IgD-negative memory B cell (primary cell): ENCODE results near the gene CHAC1. TPM values are rescaled to one million over a fixed set of nuclear protein-coding genes. Genes with fewer than 3 reads are reported as not detected.
A peak's percentile ranks its signal among the peaks of the same experiment; 100 is the strongest.

ENCODE experiments used
- H3K27ac Mint-ChIP-seq, 3 donors: one replicate each; pipeline ENCODE4 v1.8.0; 2020 to 2022; ENCODE audit warnings: mild to moderate bottlenecking in 3 of 3, mixed read lengths in 3 of 3, moderate library complexity in 1 of 3
- H3K27me3 Mint-ChIP-seq: one replicate; pipeline ENCODE4 v1.8.0; 2021; ENCODE audit warnings: mixed read lengths
- H3K36me3 Mint-ChIP-seq: one replicate; pipeline ENCODE4 v1.8.0; 2020; ENCODE audit warnings: mild to moderate bottlenecking, mixed read lengths
- H3K4me1 Mint-ChIP-seq, 3 donors: one replicate each; pipeline ENCODE4 v1.8.0; 2020 to 2022; ENCODE audit warnings: mixed read lengths in 3 of 3, mild to moderate bottlenecking in 1 of 3
- H3K4me3 Mint-ChIP-seq, 4 donors: one replicate each; pipeline ENCODE4 v1.8.0; 2020 to 2022; ENCODE audit warnings: mild to moderate bottlenecking in 4 of 4, mixed read lengths in 4 of 4, moderate library complexity in 3 of 4
- H3K9me3 Mint-ChIP-seq, 3 donors: one replicate each; pipeline ENCODE4 v1.8.0; 2020 to 2021; ENCODE audit warnings: mixed read lengths in 3 of 3, mild to moderate bottlenecking in 1 of 3
- polyA plus RNA-seq: library from polyadenylated mRNA; unstranded; fragments of 300-500 nt; fragmentation: Illumina TruSeq; gene quantifications from one replicate; pipeline ENCODE4 v1.2.3, GENCODE V29; 2021

Gene CHAC1
- polyA plus RNA-seq, 1 donor from 2014 or later = 0.84 TPM

DNA sequence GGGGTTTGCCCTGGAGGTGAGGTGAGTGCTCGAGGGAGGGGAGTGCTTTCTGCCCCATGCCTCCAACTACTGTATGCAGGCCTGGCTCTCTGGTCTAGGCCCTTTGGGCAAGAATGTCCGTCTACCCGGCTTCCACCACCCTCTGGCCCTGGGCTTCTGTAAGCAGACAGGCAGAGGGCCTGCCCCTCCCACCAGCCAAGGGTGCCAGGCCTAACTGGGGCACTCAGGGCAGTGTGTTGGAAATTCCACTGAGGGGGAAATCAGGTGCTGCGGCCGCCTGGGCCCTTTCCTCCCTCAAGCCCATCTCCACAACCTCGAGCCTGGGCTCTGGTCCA lies 14.8 kb upstream of the CHAC1 start:
- no peak overlapping the region for H3K4me3 Mint-ChIP-seq
- H3K9me3 Mint-ChIP-seq = no peaks in the 10 kb centered on the region
- H3K36me3 Mint-ChIP-seq = peaks cover under 1% of the 10 kb centered on the region
- H3K27ac Mint-ChIP-seq = no peak overlapping the region
- H3K27me3 Mint-ChIP-seq = peaks cover 3% of the 10 kb centered on the region
- peaks cover 4 to 24% (median 7%) of the 10 kb centered on the region in 3 donors for H3K4me1 Mint-ChIP-seq

DNA sequence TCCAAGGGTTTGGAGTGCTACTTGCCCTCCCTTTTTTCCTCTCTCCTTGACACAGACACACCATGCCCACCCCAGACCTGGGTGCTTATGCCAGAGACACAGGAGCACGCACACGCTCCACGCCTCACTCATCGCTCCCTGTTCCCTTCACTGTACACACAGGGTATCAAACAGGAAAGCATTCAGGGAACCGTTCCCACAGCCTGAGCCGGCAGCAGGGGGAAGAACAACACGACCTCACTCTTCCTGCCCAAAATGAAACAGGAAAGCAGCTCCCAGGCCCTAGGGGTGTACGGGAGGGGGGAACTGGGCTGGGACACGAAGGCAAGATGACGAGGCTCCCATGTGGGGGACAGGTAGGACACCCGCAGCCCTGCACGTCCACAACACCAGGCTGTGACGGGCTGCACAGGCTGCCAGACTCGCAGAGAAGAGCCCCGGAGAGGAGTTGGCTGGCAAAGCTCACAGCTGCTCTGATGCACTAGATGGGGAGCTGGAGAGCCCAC lies 12.9 kb upstream of the CHAC1 start:
- Mint-ChIP-seq H3K4me1 (peaks cover 4 to 24% (median 7%) of the 10 kb centered on the region in 3 donors), H3K4me3 (peak overlapping the region; percentile 44 to 74 (median 62)), H3K36me3 (no peaks in the 10 kb centered on the region), H3K27ac (peak overlapping the region; percentile 44 to 49 (median 46)), H3K9me3 (no peaks in the 10 kb centered on the region), H3K27me3 (peaks cover 3% of the 10 kb centered on the region)

DNA sequence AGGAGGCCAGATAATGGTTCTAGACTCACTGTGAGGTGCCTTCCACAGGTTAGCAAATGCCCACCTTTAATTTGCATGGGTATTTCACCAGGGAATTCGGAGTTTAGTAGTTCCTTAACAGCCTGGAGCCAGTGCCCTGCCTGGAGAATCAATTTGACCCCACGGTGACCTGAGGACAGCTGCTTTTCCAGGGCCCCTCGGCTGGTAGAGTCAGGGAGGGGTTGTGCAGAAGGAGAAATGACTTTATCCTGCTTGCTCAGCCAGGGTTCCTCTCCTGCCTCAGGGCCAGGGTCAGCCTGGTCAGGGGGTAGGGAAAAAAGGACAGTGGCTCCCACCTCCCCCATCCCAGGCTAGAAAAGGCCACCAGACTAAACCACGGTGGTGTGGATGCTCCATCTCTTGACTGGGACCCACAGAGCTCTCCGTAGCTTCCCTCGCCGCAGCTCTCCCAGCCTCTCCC lies 12.2 kb upstream of the CHAC1 start:
- Mint-ChIP-seq H3K4me1 (peaks cover 7 to 27% (median 8%) of the 10 kb centered on the region in 3 donors), H3K36me3 (no peaks in the 10 kb centered on the region), H3K27me3 (peaks cover 5% of the 10 kb centered on the region), H3K4me3 (peak overlapping the region; percentile 70 to 89 (median 74)), H3K27ac (peak overlapping the region in 2 of 3 donors; percentile 49 to 67), H3K9me3 (no peaks in the 10 kb centered on the region)

DNA sequence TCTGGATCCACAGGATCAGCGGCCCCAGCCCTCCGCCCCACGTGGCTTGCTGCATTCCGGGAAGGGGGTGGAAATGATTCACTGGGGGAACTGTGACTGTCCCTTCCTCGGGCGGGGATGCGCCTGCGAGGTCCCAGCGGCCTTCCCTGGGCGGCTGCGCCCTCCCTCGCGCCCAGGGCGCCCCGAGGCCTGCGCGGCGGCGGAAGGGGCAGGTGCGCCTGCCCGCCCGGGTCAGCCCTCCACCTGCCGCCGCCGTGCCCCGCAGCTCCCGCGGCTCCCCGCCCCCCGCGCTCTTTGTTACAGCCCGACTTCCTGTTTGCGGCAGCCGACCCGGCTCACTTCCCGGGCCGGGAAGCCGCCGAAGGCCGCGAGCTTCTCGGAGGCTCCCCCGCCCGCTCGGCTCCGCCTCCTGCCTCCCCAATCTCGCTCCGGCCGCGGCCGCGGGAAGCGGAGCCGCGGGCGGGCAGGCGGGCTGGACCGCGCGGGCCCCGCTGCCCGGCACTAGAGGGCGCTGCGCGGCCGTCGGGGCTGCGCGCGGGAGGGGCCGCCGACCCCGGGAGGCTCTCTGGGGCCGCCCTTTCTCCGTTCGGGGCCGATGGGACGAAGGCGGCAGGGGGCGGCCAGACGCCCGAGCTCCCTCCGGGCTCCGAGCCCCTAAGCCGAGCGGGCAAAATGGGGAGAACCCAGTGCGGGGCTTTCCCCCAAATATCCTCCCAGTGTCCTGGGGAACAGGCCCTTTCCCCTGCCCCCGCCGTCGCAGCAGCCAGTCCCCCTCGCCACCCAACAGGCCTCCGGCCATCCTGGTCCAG lies 11.5 kb upstream of the CHAC1 start:
- peak overlapping the region in 1 of 3 donors; percentile 87 for H3K27ac Mint-ChIP-seq
- peaks cover 7 to 28% (median 10%) of the 10 kb centered on the region in 3 donors for H3K4me1 Mint-ChIP-seq
- peak overlapping the region; percentile 75 to 91 (median 82) for H3K4me3 Mint-ChIP-seq
- H3K27me3 Mint-ChIP-seq = peaks cover 6% of the 10 kb centered on the region
- H3K9me3 Mint-ChIP-seq = no peaks in the 10 kb centered on the region
- H3K36me3 Mint-ChIP-seq = no peaks in the 10 kb centered on the region

DNA sequence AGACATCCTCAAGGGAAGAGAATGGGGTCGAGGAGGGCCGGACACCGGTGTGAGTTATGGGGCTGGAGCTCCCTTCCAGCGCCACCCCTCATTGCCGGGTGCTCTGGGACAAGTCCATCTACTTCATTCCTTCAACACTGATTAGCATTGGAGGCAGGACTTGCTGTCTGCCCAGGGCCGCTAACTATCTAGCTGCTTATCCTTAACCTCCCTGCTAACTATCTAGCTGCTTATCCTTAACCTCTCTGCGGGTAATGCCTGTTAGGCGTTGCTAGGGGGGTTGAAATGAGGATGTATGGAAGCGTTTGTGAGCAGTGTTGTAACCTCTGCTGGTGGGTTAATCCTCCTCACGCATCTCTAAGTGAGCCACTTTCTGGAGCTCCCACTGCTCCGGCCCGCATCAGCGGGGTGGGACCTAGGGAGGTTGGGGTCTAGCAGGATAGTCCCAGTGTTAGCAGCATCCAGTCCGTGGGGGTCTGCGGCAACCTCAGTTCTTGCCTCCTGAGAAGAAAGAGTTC lies 10.9 kb upstream of the CHAC1 start:
- Mint-ChIP-seq H3K9me3 (no peaks in the 10 kb centered on the region), H3K4me1 (peaks cover 5 to 24% (median 7%) of the 10 kb centered on the region in 3 donors), H3K36me3 (no peaks in the 10 kb centered on the region), H3K27me3 (peaks cover 6% of the 10 kb centered on the region), H3K27ac (peak overlapping the region in 1 of 3 donors; percentile 87), H3K4me3 (peak overlapping the region; percentile 75 to 91 (median 82))

DNA sequence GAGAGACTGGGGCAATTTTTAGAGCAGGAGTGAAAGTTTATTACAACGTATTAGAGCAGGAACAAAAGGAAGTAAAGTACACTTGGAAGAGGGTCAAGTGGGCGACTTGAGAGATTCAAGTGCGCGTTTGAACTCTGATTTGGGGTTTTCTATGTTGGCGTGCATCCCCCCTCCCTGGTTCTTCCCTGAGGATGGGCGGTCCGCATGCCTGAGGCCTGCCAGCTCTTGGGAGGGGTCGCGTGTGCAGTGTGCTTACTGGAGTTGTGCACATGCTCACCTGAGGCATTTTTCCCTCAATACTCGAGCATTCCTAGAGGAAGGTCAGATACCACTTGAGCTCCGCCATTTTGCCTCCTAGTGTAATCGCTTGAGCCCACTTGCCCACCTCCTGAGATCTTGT lies 10.4 kb upstream of the CHAC1 start:
- Mint-ChIP-seq H3K36me3 (no peaks in the 10 kb centered on the region), H3K4me1 (peaks cover 5 to 24% (median 7%) of the 10 kb centered on the region in 3 donors), H3K4me3 (peak overlapping the region; percentile 75 to 91 (median 82)), H3K27me3 (peaks cover 6% of the 10 kb centered on the region), H3K27ac (no peak overlapping the region), H3K9me3 (no peaks in the 10 kb centered on the region)

DNA sequence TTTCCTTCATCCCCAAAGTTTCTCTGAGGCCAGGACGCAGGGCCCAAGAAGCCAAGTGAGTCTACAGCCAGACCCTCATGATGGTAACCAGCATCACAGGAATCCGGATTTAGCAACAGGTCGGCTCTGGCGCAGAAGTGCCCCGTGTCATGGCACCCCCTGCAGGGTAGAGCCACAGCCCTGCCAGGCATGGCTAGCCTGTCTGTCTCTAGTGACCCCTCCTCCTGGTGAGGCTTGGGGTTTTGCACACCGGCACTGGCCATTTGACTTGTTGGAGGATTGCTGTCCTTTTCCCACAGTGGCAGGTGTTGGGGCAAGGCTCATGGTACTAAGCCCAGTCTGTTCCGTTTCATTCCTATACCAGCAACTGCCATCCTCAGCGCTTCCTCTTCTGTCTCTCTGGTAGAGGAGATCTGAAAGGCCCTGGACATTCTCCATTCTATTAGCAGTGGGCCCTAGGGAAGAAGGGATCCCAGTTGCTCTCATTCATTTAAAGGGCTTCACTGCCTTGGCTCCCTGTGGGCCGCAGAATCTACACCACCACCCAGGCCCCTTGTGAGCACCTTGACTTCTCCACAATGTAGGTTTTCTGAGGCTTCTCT lies 9.4 kb upstream of the CHAC1 start:
- H3K4me3 Mint-ChIP-seq = peak overlapping the region in 1 of 4 donors; percentile 75
- no peaks in the 10 kb centered on the region for H3K36me3 Mint-ChIP-seq
- H3K9me3 Mint-ChIP-seq = no peaks in the 10 kb centered on the region
- H3K4me1 Mint-ChIP-seq = peaks cover 4 to 24% (median 5%) of the 10 kb centered on the region in 3 donors
- no peak overlapping the region for H3K27ac Mint-ChIP-seq
- peaks cover 8% of the 10 kb centered on the region for H3K27me3 Mint-ChIP-seq

DNA sequence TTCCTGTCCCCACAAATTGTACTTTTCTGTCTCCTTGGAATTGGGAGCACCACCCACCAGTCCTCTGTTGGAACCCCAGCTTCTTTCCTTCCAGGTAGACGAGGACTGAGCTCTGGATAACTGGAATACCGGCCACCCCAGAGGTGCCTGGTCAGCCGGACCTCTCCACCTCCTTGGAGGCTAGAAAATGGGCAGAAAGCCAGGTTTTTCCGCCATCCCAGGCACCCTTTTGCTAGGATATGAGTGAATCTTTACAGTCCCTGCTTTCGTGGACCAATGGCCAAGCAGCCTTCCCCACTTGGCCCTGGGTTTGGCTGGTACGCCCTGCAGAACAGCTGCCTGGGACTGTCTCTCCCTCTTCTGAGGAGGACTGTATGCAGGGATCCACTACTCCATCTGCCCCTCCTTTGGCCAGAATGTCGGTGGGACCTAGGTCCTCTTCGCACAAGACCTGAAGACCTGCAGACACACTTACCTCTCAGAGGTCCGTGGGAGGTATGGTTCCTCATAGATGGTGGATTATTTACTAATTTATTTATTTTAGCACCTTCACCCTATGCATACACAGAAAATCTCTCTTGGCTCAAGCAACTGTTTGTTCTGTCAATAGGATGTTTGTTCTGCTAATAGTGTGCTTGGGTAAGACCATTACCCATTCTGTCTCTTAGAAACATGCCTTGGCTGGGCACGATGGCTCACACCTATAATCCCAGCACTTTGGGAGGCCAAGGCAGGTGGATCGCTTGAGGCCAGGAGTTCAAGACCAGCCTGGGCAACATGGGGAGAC lies 8.6 kb upstream of the CHAC1 start:
- Mint-ChIP-seq H3K27me3 (peaks cover 13% of the 10 kb centered on the region), H3K4me3 (peak overlapping the region in 2 of 4 donors; percentile 21 to 35), H3K4me1 (peaks cover 4 to 24% (median 5%) of the 10 kb centered on the region in 3 donors), H3K27ac (no peak overlapping the region), H3K36me3 (no peaks in the 10 kb centered on the region), H3K9me3 (no peaks in the 10 kb centered on the region)

DNA sequence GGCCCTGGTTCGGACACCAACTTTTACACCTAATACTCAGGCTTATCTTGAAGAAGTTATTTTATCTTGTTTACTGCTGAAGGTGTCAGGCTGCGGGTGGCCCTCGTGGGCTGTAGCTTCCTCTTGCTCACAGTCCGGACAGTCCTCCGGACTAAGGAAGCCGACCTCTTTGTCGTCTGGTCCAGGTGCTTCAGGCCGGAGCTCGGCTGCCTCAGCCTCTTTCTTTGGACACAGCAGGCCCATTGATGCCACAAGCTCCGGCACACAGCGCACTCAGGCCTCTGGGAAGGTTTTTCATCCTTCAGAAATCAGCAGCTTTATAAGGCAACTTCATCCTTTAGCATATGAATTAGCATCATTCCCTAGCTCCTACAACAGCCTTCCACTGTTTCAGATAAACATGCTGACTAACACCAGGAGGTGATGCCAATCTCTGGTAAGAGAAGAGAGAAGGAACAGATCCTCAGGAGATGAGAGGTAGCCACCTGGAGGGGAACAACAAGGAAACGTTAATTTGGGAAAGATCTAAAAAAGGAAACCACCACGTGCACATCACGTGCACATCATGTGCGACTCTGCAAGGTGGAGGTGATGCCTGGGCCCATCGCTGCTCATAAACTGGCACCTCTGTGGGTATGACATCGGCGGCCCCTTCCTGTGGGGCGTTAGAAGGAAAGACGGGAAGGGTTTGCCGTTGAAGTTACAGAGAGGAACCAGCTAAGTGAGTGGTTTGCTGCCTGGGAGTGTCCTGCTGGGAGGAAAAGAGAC lies 4.4 kb upstream of the CHAC1 start:
- H3K4me1 Mint-ChIP-seq = peaks cover 4 to 14% (median 12%) of the 10 kb centered on the region in 3 donors
- peaks cover 10% of the 10 kb centered on the region for H3K27me3 Mint-ChIP-seq
- peaks cover 2% of the 10 kb centered on the region for H3K36me3 Mint-ChIP-seq
- H3K27ac Mint-ChIP-seq = no peak overlapping the region
- H3K4me3 Mint-ChIP-seq = peak overlapping the region in 1 of 4 donors; percentile 28
- peaks cover 0 to 2% (median 0%) of the 10 kb centered on the region in 3 donors for H3K9me3 Mint-ChIP-seq

DNA sequence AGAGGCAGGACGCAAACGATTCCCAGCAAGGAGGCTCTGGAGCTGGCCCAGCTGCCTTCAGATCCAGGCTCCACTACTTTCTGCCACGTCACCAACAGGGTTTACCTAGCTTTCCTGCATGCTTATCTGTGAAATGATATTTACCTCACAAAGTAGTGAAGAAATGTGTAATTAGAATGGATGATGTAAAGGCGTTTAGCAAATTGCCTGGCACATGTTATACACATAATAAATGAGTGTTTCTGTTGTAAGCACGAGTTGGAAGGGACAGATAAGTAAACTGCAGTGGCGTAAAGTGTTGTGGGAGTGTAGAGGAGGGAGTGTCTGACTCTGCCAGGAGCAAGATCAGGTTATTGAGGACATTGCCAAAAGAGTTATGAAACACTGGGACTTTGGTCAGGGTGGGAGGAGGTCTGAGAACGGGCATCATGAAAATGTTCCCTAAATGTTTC lies 3.5 kb upstream of the CHAC1 start:
- peaks cover 10% of the 10 kb centered on the region for H3K27me3 Mint-ChIP-seq
- H3K9me3 Mint-ChIP-seq = peaks cover 0 to 2% (median 0%) of the 10 kb centered on the region in 3 donors
- peaks cover 2% of the 10 kb centered on the region for H3K36me3 Mint-ChIP-seq
- peaks cover 4 to 17% (median 12%) of the 10 kb centered on the region in 3 donors for H3K4me1 Mint-ChIP-seq
- no peak overlapping the region for H3K27ac Mint-ChIP-seq
- H3K4me3 Mint-ChIP-seq = peak overlapping the region in 1 of 4 donors; percentile 19

DNA sequence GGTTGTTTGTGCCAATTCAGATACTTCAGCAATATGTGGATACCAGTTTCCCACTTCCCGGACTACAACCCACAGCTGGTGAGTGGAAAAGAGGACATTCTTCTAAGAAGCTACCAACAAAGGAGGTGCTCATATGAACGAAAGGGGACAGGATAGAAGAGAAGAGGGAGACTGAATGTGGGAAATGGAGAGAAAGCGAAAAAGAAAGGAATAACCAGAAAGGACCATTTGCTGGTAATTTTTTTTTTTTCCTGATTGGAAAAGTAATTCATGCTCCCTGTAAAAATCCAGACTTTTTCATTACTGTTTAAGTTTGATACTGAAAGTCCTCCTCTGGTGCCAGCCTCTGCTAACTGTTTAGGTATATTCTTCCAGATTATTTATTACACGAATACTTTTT lies 1.5 kb upstream of the CHAC1 start:
- peaks cover 0 to 2% (median 0%) of the 10 kb centered on the region in 3 donors for H3K9me3 Mint-ChIP-seq
- no peak overlapping the region for H3K27ac Mint-ChIP-seq
- peaks cover 2% of the 10 kb centered on the region for H3K36me3 Mint-ChIP-seq
- H3K4me1 Mint-ChIP-seq = peaks cover 4 to 12% (median 6%) of the 10 kb centered on the region in 3 donors
- peak overlapping the region; percentile 60 to 96 (median 80) for H3K4me3 Mint-ChIP-seq
- peaks cover 6% of the 10 kb centered on the region for H3K27me3 Mint-ChIP-seq

DNA sequence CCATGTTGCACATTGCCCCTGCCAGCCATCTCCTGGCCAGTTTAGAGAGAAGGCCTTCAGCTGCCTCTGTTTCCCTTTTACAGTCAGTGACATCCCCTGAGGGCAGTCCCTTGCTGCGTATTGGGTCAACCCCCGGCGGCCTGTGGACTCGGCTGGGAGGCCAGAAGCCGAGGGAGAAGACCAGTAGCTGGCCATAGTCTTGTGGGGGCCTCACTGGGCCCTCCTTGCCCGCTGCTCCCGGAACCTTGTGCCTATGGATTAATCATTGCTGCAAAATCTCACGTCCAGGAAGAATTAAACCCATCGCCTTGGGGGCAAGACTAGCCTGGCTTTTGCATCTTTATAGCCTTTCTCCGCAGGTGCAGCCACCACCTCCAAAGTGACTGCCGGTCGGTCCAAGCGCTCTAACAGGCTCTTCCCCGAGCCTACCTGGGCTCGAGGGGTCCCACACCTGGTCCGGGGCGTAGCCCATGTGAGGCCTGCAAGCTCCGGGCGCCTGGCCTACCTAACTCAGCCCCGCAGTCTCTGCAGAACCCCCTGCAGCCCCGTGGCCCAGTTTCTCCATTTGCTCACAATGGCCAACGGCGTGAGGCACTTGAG lies 870 bp upstream of the CHAC1 start:
- Mint-ChIP-seq H3K4me3 (peak overlapping the region; percentile 92 to 96 (median 94)), H3K27me3 (peaks cover 6% of the 10 kb centered on the region), H3K4me1 (peaks cover 4 to 12% (median 6%) of the 10 kb centered on the region in 3 donors), H3K27ac (peak overlapping the region in 1 of 3 donors; percentile 90), H3K9me3 (peaks cover 0 to 2% (median 0%) of the 10 kb centered on the region in 3 donors), H3K36me3 (peaks cover 2% of the 10 kb centered on the region)

DNA sequence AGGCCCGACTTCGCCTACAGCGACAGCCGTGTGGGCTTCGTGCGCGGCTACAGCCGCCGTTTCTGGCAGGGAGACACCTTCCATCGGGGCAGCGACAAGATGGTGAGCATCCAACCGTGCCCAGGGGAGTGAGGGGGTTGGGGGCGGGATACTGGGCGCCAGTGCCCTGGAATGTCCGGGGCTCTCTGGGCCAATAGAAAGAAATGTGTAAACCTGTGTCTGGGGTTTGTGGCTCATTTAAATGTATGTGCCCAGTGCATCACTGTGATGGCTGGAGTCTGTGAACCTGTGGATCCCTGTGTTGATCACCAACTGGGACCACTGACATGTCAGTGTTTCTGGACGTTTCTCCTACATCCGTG lies 423 bp downstream of the CHAC1 start:
- peaks cover 5% of the 10 kb centered on the region for H3K27me3 Mint-ChIP-seq
- H3K9me3 Mint-ChIP-seq = peaks cover 0 to 2% (median 0%) of the 10 kb centered on the region in 3 donors
- H3K4me3 Mint-ChIP-seq = peak overlapping the region; percentile 92 to 96 (median 94)
- H3K36me3 Mint-ChIP-seq = peaks cover 2% of the 10 kb centered on the region
- peak overlapping the region; percentile 30 to 80 (median 76) for H3K27ac Mint-ChIP-seq
- peaks cover 4 to 12% (median 6%) of the 10 kb centered on the region in 3 donors for H3K4me1 Mint-ChIP-seq
